Right lobe of liver (tissue), 4 donors: ENCODE measurements around the gene ACSM2A.

Experiments
- POLR2A ChIP-seq: fragments of 450-650 bp; IDR thresholded peaks from one replicate; pipeline ENCODE4 v1.6.1; 2017; ENCODE audit warnings: antibody characterized with exemption, mild to moderate bottlenecking
- TF ChIP-seq, protein P1 (sequence below), 4 donors: fragments of 200-600 bp in 3 of 4; fragments of 450-650 bp in 1 of 4; IDR thresholded peaks; one replicate each; pipeline versions ENCODE4 v1.5.1 to v1.8.0; 2016 to 2022; ENCODE audit warnings: antibody characterized with exemption in 4 of 4, mild to moderate bottlenecking in 2 of 4
- donor health status: DM: no; HTN: no; CAD: no.
- donor health status: DM: no; HTN: no; CAD: no.
- donor health status: DM: no; HTN: yes; CAD: no.

GRCh38 chr16:20510323-20510722 lies 59.0 kb downstream of the ACSM2A start:
- TF ChIP-seq, protein P1, sequence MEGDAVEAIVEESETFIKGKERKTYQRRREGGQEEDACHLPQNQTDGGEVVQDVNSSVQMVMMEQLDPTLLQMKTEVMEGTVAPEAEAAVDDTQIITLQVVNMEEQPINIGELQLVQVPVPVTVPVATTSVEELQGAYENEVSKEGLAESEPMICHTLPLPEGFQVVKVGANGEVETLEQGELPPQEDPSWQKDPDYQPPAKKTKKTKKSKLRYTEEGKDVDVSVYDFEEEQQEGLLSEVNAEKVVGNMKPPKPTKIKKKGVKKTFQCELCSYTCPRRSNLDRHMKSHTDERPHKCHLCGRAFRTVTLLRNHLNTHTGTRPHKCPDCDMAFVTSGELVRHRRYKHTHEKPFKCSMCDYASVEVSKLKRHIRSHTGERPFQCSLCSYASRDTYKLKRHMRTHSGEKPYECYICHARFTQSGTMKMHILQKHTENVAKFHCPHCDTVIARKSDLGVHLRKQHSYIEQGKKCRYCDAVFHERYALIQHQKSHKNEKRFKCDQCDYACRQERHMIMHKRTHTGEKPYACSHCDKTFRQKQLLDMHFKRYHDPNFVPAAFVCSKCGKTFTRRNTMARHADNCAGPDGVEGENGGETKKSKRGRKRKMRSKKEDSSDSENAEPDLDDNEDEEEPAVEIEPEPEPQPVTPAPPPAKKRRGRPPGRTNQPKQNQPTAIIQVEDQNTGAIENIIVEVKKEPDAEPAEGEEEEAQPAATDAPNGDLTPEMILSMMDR (IDR thresholded peaks at IDR 0.05) = no peak
- TF ChIP-seq POLR2A = no peak
